GM12892 (cell line): ENCODE data around the gene VWF.

ENCODE experiments used
- POLR2A ChIP-seq: IDR thresholded peaks from 2 replicates; pipeline ENCODE4 v1.6.1; 2011; ENCODE audit warnings: low read depth, low read length, control low read depth
- POLR2AphosphoS5 ChIP-seq: IDR thresholded peaks from 2 replicates; pipeline ENCODE4 v1.6.1; 2011; ENCODE audit warnings: low read depth, low read length, control low read depth

DNA sequence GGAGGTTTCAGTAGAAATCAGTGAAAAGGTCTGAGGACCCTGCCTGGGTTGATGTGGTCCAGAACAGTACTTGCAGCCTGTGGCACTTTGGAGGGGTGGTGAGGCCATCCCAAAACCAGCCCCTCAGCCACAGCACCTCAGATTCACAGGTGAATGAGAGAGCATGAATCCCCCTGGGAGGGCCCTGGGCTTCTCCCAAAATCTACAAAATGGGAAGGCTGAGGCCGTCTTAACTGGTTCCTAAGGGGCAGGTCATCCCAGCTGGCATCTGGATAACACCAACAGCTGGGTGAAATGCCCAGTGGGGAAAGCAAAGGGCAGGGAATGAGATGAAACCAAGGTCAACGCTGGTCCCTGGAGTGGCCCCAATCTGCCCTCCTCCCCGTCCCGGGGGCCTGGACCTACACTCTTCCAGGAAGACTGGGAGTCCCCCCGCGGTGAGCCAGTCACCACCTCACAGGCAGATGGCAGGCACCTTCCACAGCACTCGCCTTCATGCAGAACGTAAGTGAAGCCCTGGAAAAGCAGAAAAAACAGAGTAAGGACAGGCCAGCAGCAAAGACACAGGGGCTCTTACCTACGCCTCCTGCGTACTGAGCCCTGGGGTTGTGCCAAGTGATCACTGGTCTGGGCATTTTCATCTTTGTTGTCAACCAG is 153.1 kb downstream of the VWF start:
- TF ChIP-seq POLR2A: no peak
- no peak for TF ChIP-seq POLR2AphosphoS5
